H1 (cell line): Measurements from ENCODE around the gene HJURP. TPM values are rescaled to one million over a fixed set of nuclear protein-coding genes. Genes with fewer than 3 reads are reported as not detected.

ENCODE experiments used
- CTCF ChIA-PET: fragments of 300-600 bp; sonication (Branson Sonifier 250); formaldehyde crosslinking; loops from one replicate; lab custom pipeline; 2021; ENCODE audit not compliant: partially characterized antibody; lab: Charles Lee
- POLR2A ChIA-PET: fragments of 300-600 bp; sonication (Branson Sonifier 250); formaldehyde crosslinking; loops from one replicate; lab custom pipeline; 2021; ENCODE audit warnings: inconsistent platforms; ENCODE audit not compliant: partially characterized antibody; lab: Charles Lee
- DNase-seq, 2 experiments: peaks; one replicate each; pipeline versions ENCODE4 v3.0.0 to v3.0.0-alpha.2; 2010 to 2022; ENCODE audit warnings: low spot score in 2 of 2, low read depth in 1 of 2, mixed read lengths in 1 of 2
- FAIRE-seq: peaks from 2 replicates; lab custom pipeline; 2011; peaks lifted over from hg19 to GRCh38; lab: Jason Lieb, UNC
- H2AFZ ChIP-seq: 2 replicates; pipeline ENCODE4 v1.8.1; 2012; ENCODE audit warnings: low read length, inconsistent platforms
- H2AK5ac ChIP-seq: 2 replicates; pipeline ENCODE4 v1.6.1; 2013; ENCODE audit warnings: low read depth, low read length
- H2BK120ac ChIP-seq: replicated peaks from 2 replicates; pipeline ENCODE3; 2013; ENCODE audit warnings: low read depth, low read length, inconsistent platforms
- H2BK12ac ChIP-seq: 2 replicates; pipeline ENCODE4 v1.6.1; 2013; ENCODE audit warnings: low read depth, low read length
- H2BK15ac ChIP-seq: 2 replicates; pipeline ENCODE4 v1.6.1; 2013; ENCODE audit warnings: low read length
- H2BK20ac ChIP-seq: 2 replicates; pipeline ENCODE4 v1.6.1; 2013; ENCODE audit warnings: low read length
- H2BK5ac ChIP-seq: 2 replicates; pipeline ENCODE4 v1.6.1; 2013; ENCODE audit warnings: low read depth, low read length
- H3K14ac ChIP-seq: 2 replicates; pipeline ENCODE4 v1.6.1; 2013; ENCODE audit warnings: inconsistent platforms; ENCODE audit not compliant: insufficient read length
- H3K18ac ChIP-seq: 2 replicates; pipeline ENCODE4 v1.6.1; 2013; ENCODE audit warnings: low read length; ENCODE audit errors: extremely low read depth
- H3K23ac ChIP-seq: 2 replicates; pipeline ENCODE4 v1.6.1; 2013; ENCODE audit warnings: inconsistent platforms; ENCODE audit not compliant: insufficient read length
- H3K23me2 ChIP-seq: 2 replicates; pipeline ENCODE4 v1.6.1; 2013; ENCODE audit warnings: low read depth, low read length
- H3K27ac ChIP-seq: 2 replicates; pipeline ENCODE4 v1.6.1; 2011; ENCODE audit warnings: low read depth, low read length, inconsistent platforms
- H3K27me3 ChIP-seq, 4 experiments: replicated peaks in 1 of 4; 1 replicate in 1 of 4; 2 replicates in 3 of 4; pipeline versions ENCODE4 v1.6.1 to v1.8.1; 2011 to 2013; ENCODE audit warnings: low read length in 3 of 4, mild to moderate bottlenecking in 3 of 4, inconsistent platforms in 2 of 4, mixed read lengths in 2 of 4, moderate library complexity in 1 of 4; ENCODE audit not compliant: control insufficient read depth in 3 of 4, insufficient read depth in 3 of 4; ENCODE audit errors: extremely low read depth in 1 of 4
- H3K36me3 ChIP-seq, 4 experiments: 2 replicates each; pipeline versions ENCODE4 v1.6.1 to v1.8.1; 2011 to 2013; ENCODE audit warnings: mild to moderate bottlenecking in 4 of 4, low read length in 3 of 4, moderate library complexity in 2 of 4, control low read depth in 1 of 4, inconsistent platforms in 1 of 4; ENCODE audit not compliant: insufficient read depth in 4 of 4, control insufficient read depth in 2 of 4
- H3K4ac ChIP-seq: replicated peaks from 2 replicates; pipeline ENCODE3; 2013; ENCODE audit warnings: low read length, low read depth, mixed read lengths, inconsistent platforms; ENCODE audit not compliant: insufficient read length
- H3K4me1 ChIP-seq, 4 experiments: replicated peaks in 1 of 4; 1 replicate in 1 of 4; 2 replicates in 3 of 4; pipeline versions ENCODE4 v1.6.1 to v1.8.1; 2011 to 2013; ENCODE audit warnings: low read length in 3 of 4, inconsistent platforms in 2 of 4, mixed read lengths in 1 of 4; ENCODE audit not compliant: insufficient read depth in 4 of 4, control insufficient read depth in 3 of 4
- H3K4me2 ChIP-seq, 2 experiments: 2 replicates each; pipeline versions ENCODE4 v1.6.1 to v1.8.1; 2011 to 2013; ENCODE audit warnings: low read depth in 2 of 2, low read length in 2 of 2, control low read depth in 1 of 2, inconsistent platforms in 1 of 2, mild to moderate bottlenecking in 1 of 2; ENCODE audit not compliant: insufficient read depth in 1 of 2
- H3K4me3 ChIP-seq, 4 experiments: fragments of 200-600, 300-600 bp in 1 of 4; sonication (generic), shearing (Covaris generic), sonication (Bioruptor Twin) in 1 of 4; 2 replicates each; pipeline versions ENCODE4 v1.5.1 to v1.8.1; 2011 to 2016; ENCODE audit warnings: low read length in 4 of 4, low read depth in 3 of 4, control low read depth in 2 of 4, inconsistent platforms in 2 of 4, mild to moderate bottlenecking in 2 of 4, mixed read lengths in 1 of 4, moderate library complexity in 1 of 4; ENCODE audit not compliant: insufficient read depth in 2 of 4; ENCODE audit errors: extremely low read depth in 1 of 4
- H3K56ac ChIP-seq: replicated peaks from 2 replicates; pipeline ENCODE3; 2013; ENCODE audit warnings: low read depth, mild to moderate bottlenecking, mixed read lengths, low read length, inconsistent platforms; ENCODE audit not compliant: insufficient read length
- H3K79me1 ChIP-seq: 2 replicates; pipeline ENCODE4 v1.6.1; 2013; ENCODE audit warnings: low read depth, low read length, control low read depth
- H3K79me2 ChIP-seq, 2 experiments: 2 replicates each; pipeline versions ENCODE4 v1.6.1 to v1.8.1; 2012 to 2013; ENCODE audit warnings: low read length in 2 of 2, mild to moderate bottlenecking in 2 of 2, inconsistent platforms in 1 of 2; ENCODE audit not compliant: insufficient read depth in 2 of 2, control insufficient read depth in 1 of 2
- H3K9ac ChIP-seq, 4 experiments: replicated peaks in 1 of 4; 1 replicate in 1 of 4; 2 replicates in 3 of 4; pipeline versions ENCODE4 v1.6.1 to v1.8.1; 2011 to 2013; ENCODE audit warnings: low read depth in 3 of 4, low read length in 3 of 4, control low read depth in 2 of 4, mild to moderate bottlenecking in 2 of 4, moderate library complexity in 2 of 4, inconsistent platforms in 1 of 4; ENCODE audit errors: extremely low read depth in 1 of 4
- H3K9me3 ChIP-seq, 2 experiments: 2 replicates each; pipeline versions ENCODE4 v1.6.1 to v1.8.1; 2012 to 2013; ENCODE audit warnings: mild to moderate bottlenecking in 2 of 2, moderate library complexity in 2 of 2, control low read depth in 1 of 2, inconsistent platforms in 1 of 2, low read depth in 1 of 2, low read length in 1 of 2, mixed read lengths in 1 of 2; ENCODE audit not compliant: insufficient read depth in 2 of 2
- H4K20me1 ChIP-seq, 2 experiments: replicated peaks in 1 of 2; 2 replicates each; pipeline versions ENCODE3 to v1.8.1; 2011 to 2013; ENCODE audit warnings: inconsistent platforms in 2 of 2, low read length in 2 of 2, mild to moderate bottlenecking in 1 of 2; ENCODE audit not compliant: insufficient read depth in 2 of 2, control insufficient read depth in 1 of 2
- H4K5ac ChIP-seq: 2 replicates; pipeline ENCODE4 v1.6.1; 2013; ENCODE audit warnings: low read length, low read depth, mixed read lengths, inconsistent platforms; ENCODE audit not compliant: insufficient read length
- H4K8ac ChIP-seq: 2 replicates; pipeline ENCODE4 v1.8.0; 2013; ENCODE audit warnings: mild to moderate bottlenecking, moderate library complexity, low read length, inconsistent platforms; ENCODE audit not compliant: insufficient read depth; ENCODE audit errors: extremely low read depth
- H4K91ac ChIP-seq: replicated peaks from 2 replicates; pipeline ENCODE3; 2013; ENCODE audit warnings: low read length, mixed read lengths, inconsistent platforms; ENCODE audit not compliant: insufficient read length
- ASH2L ChIP-seq: fragments of 200-600, 300-600 bp; sonication (generic); IDR thresholded peaks from one replicate; pipeline ENCODE4 v1.7.1; 2017; ENCODE audit warnings: low read length
- BACH1 ChIP-seq: IDR thresholded peaks from 2 replicates; pipeline ENCODE4 v1.6.1; 2012; ENCODE audit warnings: low read length, improper control_type of control experiment
- GABPA ChIP-seq: IDR thresholded peaks from 2 replicates; pipeline ENCODE4 v1.6.1; 2011; ENCODE audit warnings: mild to moderate bottlenecking, low read length, moderate library complexity, borderline replicate concordance; ENCODE audit not compliant: insufficient read depth
- KDM1A ChIP-seq: fragments of 200-600, 300-600 bp; sonication (generic); IDR thresholded peaks from 2 replicates; pipeline ENCODE4 v1.7.1; 2016; ENCODE audit warnings: mild to moderate bottlenecking, low read length, borderline replicate concordance
- KDM5A ChIP-seq: fragments of 200-600 bp; IDR thresholded peaks from 2 replicates; pipeline ENCODE4 v1.7.1; 2012; ENCODE audit warnings: mild to moderate bottlenecking, low read length, inconsistent platforms, mixed read lengths
- POLR2A ChIP-seq, 2 experiments: IDR thresholded peaks; 1 replicate in 1 of 2; 2 replicates in 1 of 2; pipeline ENCODE4 v1.6.1; 2011; ENCODE audit warnings: low read depth in 2 of 2, low read length in 2 of 2, mild to moderate bottlenecking in 2 of 2; ENCODE audit errors: control extremely low read depth in 1 of 2
- RFX5 ChIP-seq: IDR thresholded peaks from 2 replicates; pipeline ENCODE4 v1.6.1; 2011; ENCODE audit warnings: low read depth, low read length, improper control_type of control experiment, borderline replicate concordance
- SIRT6 ChIP-seq: IDR thresholded peaks from one replicate; pipeline ENCODE4 v1.7.1; 2012; ENCODE audit warnings: low read length, inconsistent platforms
- SP2 ChIP-seq: IDR thresholded peaks from 2 replicates; pipeline ENCODE4 v1.6.1; 2012; ENCODE audit warnings: mild to moderate bottlenecking, low read length, inconsistent platforms
- YY1 ChIP-seq: IDR thresholded peaks from 2 replicates; pipeline ENCODE4 v1.6.1; 2011; ENCODE audit warnings: low read depth, mild to moderate bottlenecking, low read length
- WGBS, 2 experiments: shearing (Covaris generic) in 1 of 2; methylation state at CpG; one replicate each; pipeline versions ENCODE4 v1.1.6 to v1.1.7; 2013 to 2015; ENCODE audit warnings: low lambda C conversion rate in 2 of 2, mixed read lengths in 2 of 2, inconsistent platforms in 1 of 2, low coverage in 1 of 2, missing lambda C conversion rate in 1 of 2; ENCODE audit not compliant: insufficient replicate concordance in 2 of 2, insufficient coverage in 1 of 2, insufficient read length in 1 of 2; ENCODE audit errors: extremely low coverage in 1 of 2, missing lambda C conversion rate in 1 of 2; 5-methylcytosine and 5-hydroxymethylcytosine counted together
- polyA plus RNA-seq, 7 experiments: library from polyadenylated mRNA; depleted of rRNA in 3 of 7; stranded (reverse) in 5 of 7; unstranded in 2 of 7; fragments of >200 nt in 5 of 7; fragments of 200-250 nt in 2 of 7; gene quantifications; 1 replicate in 5 of 7; 2 replicates in 1 of 7; 4 replicates in 1 of 7; pipeline versions ENCODE4 v1.2.1 to v1.2.3, GENCODE V29; 2011 to 2013; ENCODE audit warnings: missing spikeins in 2 of 7, mixed read lengths in 2 of 7
- total RNA-seq: library from RNA; stranded (reverse); fragmentation: NEBNext Ultra II Directional; extraction: Animal tissue kit (Norgen Biotek cat#: 25700); gene quantifications from 2 replicates; pipeline ENCODE4 v1.2.1, GENCODE V29; 2021
- TF ChIP-seq, protein P1 (sequence below): IDR thresholded peaks from 2 replicates; pipeline ENCODE4 v1.6.1; 2012; ENCODE audit warnings: inconsistent platforms

HJURP gene
- total and polyA plus RNA-seq, 2 of the 8 experiments (the other 6 are each of a cell fraction or from before 2014, with no cell fraction given) = 49.3 to 60.5 TPM

- no peak overlapping the region for H2AK5ac ChIP-seq
- peaks cover 37 to 82% (median 66%) of the 10 kb centered on the region in 4 experiments for H3K36me3 ChIP-seq
- no peak overlapping the region for H3K23ac ChIP-seq
- no peak overlapping the region for H3K9ac ChIP-seq
- DNase-seq (peak in 1 of 2 experiments; percentile 7), FAIRE-seq (no peak)
- POLR2A ChIA-PET = interaction anchor here (0.9 to 2.1 kb wide), 2 partner anchors 8 to 15 kb away, joined by 4 read pairs; no protein-coding TSS in a partner anchor
- no peaks in the 10 kb centered on the region for H3K4me1 ChIP-seq
- TF ChIP-seq GABPA (no peak), KDM5A (no peak), YY1 (no peak), SP2 (no peak), KDM1A (no peak), SIRT6 (no peak), RFX5 (no peak), BACH1 (no peak), ASH2L (no peak), POLR2A (IDR thresholded peaks at IDR 0.05; ENCODE audit: control extremely low read depth in 1 of 2, low read depth in 2 of 2, low read length in 2 of 2) (no peak)
- TF ChIP-seq, protein P1, sequence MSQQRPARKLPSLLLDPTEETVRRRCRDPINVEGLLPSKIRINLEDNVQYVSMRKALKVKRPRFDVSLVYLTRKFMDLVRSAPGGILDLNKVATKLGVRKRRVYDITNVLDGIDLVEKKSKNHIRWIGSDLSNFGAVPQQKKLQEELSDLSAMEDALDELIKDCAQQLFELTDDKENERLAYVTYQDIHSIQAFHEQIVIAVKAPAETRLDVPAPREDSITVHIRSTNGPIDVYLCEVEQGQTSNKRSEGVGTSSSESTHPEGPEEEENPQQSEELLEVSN = no peak
- H4K8ac ChIP-seq = no peak overlapping the region
- peaks cover 24 to 28% of the 10 kb centered on the region in 2 experiments for H4K20me1 ChIP-seq
- H2BK12ac ChIP-seq = no peak overlapping the region
- H2AFZ ChIP-seq = no peak overlapping the region
- H3K4ac ChIP-seq = no peak overlapping the region
- WGBS, 2 experiments = 95% methylated on average over 9 of the region's 9 CpGs; no CpG with 5 or more reads in 1 of the 2 experiments
- H3K27ac ChIP-seq = no peak overlapping the region
- no peak overlapping the region for H3K4me2 ChIP-seq
- H4K5ac ChIP-seq = no peak overlapping the region
- no peak overlapping the region for H2BK120ac ChIP-seq
- no peak overlapping the region for H2BK15ac ChIP-seq
- no peak overlapping the region for H2BK5ac ChIP-seq
- H3K79me1 ChIP-seq = peaks cover 7% of the 10 kb centered on the region; the same call in 1 of the 2 replicates
- no peak overlapping the region for H2BK20ac ChIP-seq
- no peak overlapping the region for H3K18ac ChIP-seq
- H3K14ac ChIP-seq = no peak overlapping the region
- CTCF ChIA-PET = interaction anchor here (0.6 to 1.0 kb wide), 2 partner anchors 29 to 126 kb away, joined by 3 read pairs; no protein-coding TSS in a partner anchor
- H3K9me3 ChIP-seq = no peaks in the 10 kb centered on the region
- no peak overlapping the region for H3K56ac ChIP-seq
- H3K27me3 ChIP-seq = no peaks in the 10 kb centered on the region
- no peak overlapping the region for H4K91ac ChIP-seq
- H3K4me3 ChIP-seq = no peak overlapping the region
- peaks cover 0 to 62% of the 10 kb centered on the region in 2 experiments; a peak in 2 of 4 replicates for H3K79me2 ChIP-seq
- no peaks in the 10 kb centered on the region for H3K23me2 ChIP-seq
Observed at GRCh38 chr2:233837694-233838229, 16.6 kb downstream of the HJURP start.
